NB4 (cell line): ENCODE measurements around the gene MUC13.

Experiments
- DNase-seq: peaks from one replicate; pipeline ENCODE4 v3.0.0; 2010; ENCODE audit warnings: low read depth
- H3K4me3 ChIP-seq: one replicate; pipeline ENCODE4 v1.5.1; 2011; ENCODE audit warnings: mild to moderate bottlenecking, low read depth, low read length, moderate library complexity
- CTCF ChIP-seq: IDR thresholded peaks from one replicate; pipeline ENCODE4 v1.5.1; 2012; ENCODE audit warnings: low read depth, low read length
- MAX ChIP-seq: IDR thresholded peaks from 2 replicates; pipeline ENCODE4 v1.6.1; 2011; ENCODE audit warnings: low read depth, low read length
- MYC ChIP-seq: IDR thresholded peaks from 2 replicates; pipeline ENCODE4 v1.6.1; 2011; ENCODE audit warnings: low read depth, low read length
- POLR2A ChIP-seq: IDR thresholded peaks from 2 replicates; pipeline ENCODE4 v1.6.1; 2011; ENCODE audit warnings: mild to moderate bottlenecking; ENCODE audit not compliant: insufficient read length; ENCODE audit errors: extremely low read depth

Gene MUC13

GRCh38 chr3:124882816-124883747 is 51.5 kb downstream of the MUC13 start:
- no peak for DNase-seq

GRCh38 chr3:124881976-124882697 is 52.4 kb downstream of the MUC13 start:
- no peak for DNase-seq
- no peak for TF ChIP-seq POLR2A
- TF ChIP-seq CTCF, result no peak
- TF ChIP-seq MYC, result no peak
- TF ChIP-seq MAX, result no peak
- H3K4me3 ChIP-seq, result no peak overlapping the region

More at GRCh38 chr3:124882816-124883747, 51.5 kb downstream of the MUC13 start:
- H3K4me3 ChIP-seq, result no peak overlapping the region
- TF ChIP-seq MAX, result no peak
- TF ChIP-seq CTCF, result no peak
- TF ChIP-seq MYC, result no peak
- no peak for TF ChIP-seq POLR2A

- H3K4me3 ChIP-seq, result no peak overlapping the region
- DNase-seq, result no peak
- TF ChIP-seq CTCF (no peak), POLR2A (no peak), MAX (no peak), MYC (no peak)
These were observed 55.2 kb downstream of the MUC13 start for GRCh38 chr3:124879337-124879680.

GRCh38 chr3:124878561-124879336 is 55.8 kb downstream of the MUC13 start:
- no peak for DNase-seq
- TF ChIP-seq MYC, result no peak
- TF ChIP-seq CTCF, result no peak
- TF ChIP-seq MAX, result no peak
- no peak for TF ChIP-seq POLR2A
- no peak overlapping the region for H3K4me3 ChIP-seq

GRCh38 chr3:124877674-124878073 is 56.9 kb downstream of the MUC13 start:
- TF ChIP-seq MAX (no peak), CTCF (no peak), POLR2A (no peak), MYC (no peak)
- DNase-seq, result no peak
- H3K4me3 ChIP-seq, result no peak overlapping the region
